SK-N-SH (cell line): Measurements from ENCODE around the gene RAP2A. TPM values are rescaled to one million over a fixed set of nuclear protein-coding genes. Genes with fewer than 3 reads are reported as not detected.

Experiments used
- CTCF ChIA-PET: fragments of 300-600, 350-600 bp; formaldehyde crosslinking; extraction: SDS; loops from one replicate; lab custom pipeline; 2021; lab: Yijun Ruan, JAX
- POLR2A ChIA-PET: fragments of 350-600 bp; sonication (Branson Sonifier 250); formaldehyde crosslinking; extraction: SDS; loops from one replicate; lab custom pipeline; 2020; ENCODE audit warnings: antibody characterized with exemption, inconsistent platforms; lab: Yijun Ruan, JAX
- DNase-seq: peaks from one replicate; pipeline ENCODE4 v3.0.0; 2012
- H2AFZ ChIP-seq: fragments of 200-600 bp; sonication (generic); 2 replicates; pipeline ENCODE4 v1.8.1; 2016; ENCODE audit warnings: antibody characterized with exemption, mild to moderate bottlenecking, low read depth
- H3F3A ChIP-seq: fragments of 200-600 bp; sonication (generic); replicated peaks from 2 replicates; pipeline ENCODE3; 2016; ENCODE audit warnings: antibody characterized with exemption, mild to moderate bottlenecking; ENCODE audit not compliant: insufficient read depth
- H3K27ac ChIP-seq, 2 experiments: fragments of 200-500 bp in 1 of 2; fragments of 200-600 bp in 1 of 2; sonication (Bioruptor generic) in 1 of 2; sonication (generic), shearing (Covaris generic) in 1 of 2; 2 replicates each; pipeline versions ENCODE4 v1.5.1 to v1.6.1; 2014 to 2016; ENCODE audit warnings: low read depth in 2 of 2, inconsistent platforms in 1 of 2, low read length in 1 of 2, mild to moderate bottlenecking in 1 of 2, mixed read lengths in 1 of 2
- H3K27me3 ChIP-seq: fragments of 200-600 bp; sonication (generic), shearing (Covaris generic); 2 replicates; pipeline ENCODE4 v1.6.1; 2016; ENCODE audit warnings: mixed run types; ENCODE audit not compliant: insufficient read depth
- H3K36me3 ChIP-seq, 2 experiments: fragments of 200-500 bp in 1 of 2; fragments of 200-600 bp in 1 of 2; sonication (Bioruptor generic) in 1 of 2; sonication (generic) in 1 of 2; replicated peaks in 1 of 2; 2 replicates each; pipeline versions ENCODE3 to v1.5.1; 2014 to 2016; ENCODE audit warnings: low read length in 1 of 2, mild to moderate bottlenecking in 1 of 2; ENCODE audit not compliant: insufficient read depth in 2 of 2, control insufficient read depth in 1 of 2
- H3K4me1 ChIP-seq, 2 experiments: fragments of 200-500 bp in 1 of 2; fragments of 200-600 bp in 1 of 2; sonication (Bioruptor generic) in 1 of 2; sonication (generic), shearing (Covaris generic) in 1 of 2; 2 replicates each; pipeline versions ENCODE4 v1.5.1 to v1.6.1; 2014 to 2016; ENCODE audit warnings: low read depth in 1 of 2, low read length in 1 of 2, mixed run types in 1 of 2; ENCODE audit not compliant: insufficient read depth in 2 of 2, control insufficient read depth in 1 of 2
- H3K4me2 ChIP-seq: fragments of 200-600 bp; sonication (generic), shearing (Covaris generic); 2 replicates; pipeline ENCODE4 v1.6.1; 2017; ENCODE audit warnings: mixed run types
- H3K4me3 ChIP-seq, 2 experiments: fragments of 200-500 bp in 1 of 2; fragments of 200-600 bp in 1 of 2; sonication (Bioruptor generic) in 1 of 2; sonication (generic), shearing (Covaris generic) in 1 of 2; 2 replicates each; pipeline versions ENCODE4 v1.5.1 to v1.8.1; 2014 to 2016; ENCODE audit warnings: low read depth in 2 of 2, inconsistent platforms in 1 of 2, low read length in 1 of 2, mild to moderate bottlenecking in 1 of 2, mixed read lengths in 1 of 2, moderate library complexity in 1 of 2
- H3K79me2 ChIP-seq: fragments of 200-600 bp; sonication (generic); 2 replicates; pipeline ENCODE4 v1.8.1; 2017; ENCODE audit warnings: mild to moderate bottlenecking; ENCODE audit not compliant: insufficient read depth
- H3K9ac ChIP-seq: fragments of 200-600 bp; sonication (generic); 2 replicates; pipeline ENCODE4 v1.6.1; 2017; ENCODE audit warnings: mixed run types
- H3K9me2 ChIP-seq: fragments of 200-600 bp; sonication (generic); 2 replicates; pipeline ENCODE4 v1.6.1; 2017; ENCODE audit warnings: mixed run types
- H3K9me3 ChIP-seq: fragments of 200-600 bp; sonication (generic); 2 replicates; pipeline ENCODE4 v1.6.1; 2017; ENCODE audit warnings: mixed run types, mild to moderate bottlenecking, moderate library complexity
- H4K20me1 ChIP-seq: fragments of 200-600 bp; sonication (generic); 2 replicates; pipeline ENCODE4 v1.6.1; 2017; ENCODE audit warnings: mild to moderate bottlenecking, mixed run types; ENCODE audit not compliant: insufficient read depth
- CHD2 ChIP-seq: fragments of 150-350 bp; IDR thresholded peaks from 2 replicates; pipeline ENCODE4 v1.6.1; 2018; ENCODE audit warnings: low read length; ENCODE audit not compliant: partially characterized antibody
- ELF1 ChIP-seq: IDR thresholded peaks from 2 replicates; pipeline ENCODE4 v1.4.0; 2012
- EP300 ChIP-seq, 2 experiments: IDR thresholded peaks; 2 replicates each; pipeline versions ENCODE4 v1.4.0 to v1.6.1; 2012; ENCODE audit warnings: borderline replicate concordance in 1 of 2, low read depth in 1 of 2, low read length in 1 of 2
- EZH2phosphoT487 ChIP-seq: fragments of 200-600 bp; sonication (generic); IDR thresholded peaks from 2 replicates; pipeline ENCODE4 v1.6.1; 2017; ENCODE audit warnings: low read depth, mixed run types, mild to moderate bottlenecking, antibody characterized with exemption, moderate library complexity, borderline replicate concordance
- FOSL2 ChIP-seq: IDR thresholded peaks from 2 replicates; pipeline ENCODE4 v1.4.0; 2012; ENCODE audit warnings: low read depth, mild to moderate bottlenecking, moderate library complexity, borderline replicate concordance
- FOXJ3 ChIP-seq: sonication (generic); formaldehyde crosslinking; IDR thresholded peaks from 2 replicates; pipeline ENCODE4 v1.5.1; 2020; ENCODE audit warnings: mild to moderate bottlenecking, missing genetic modification reagents
- JUND ChIP-seq: IDR thresholded peaks from 2 replicates; pipeline ENCODE4 v1.4.0; 2012
- MEF2A ChIP-seq: IDR thresholded peaks from 2 replicates; pipeline ENCODE4 v1.4.0; 2012; ENCODE audit warnings: low read depth, borderline replicate concordance
- NRF1 ChIP-seq: IDR thresholded peaks from 2 replicates; pipeline ENCODE4 v1.6.1; 2012; ENCODE audit warnings: low read depth, mild to moderate bottlenecking, low read length
- RAD21 ChIP-seq: IDR thresholded peaks from 2 replicates; pipeline ENCODE4 v1.6.1; 2012; ENCODE audit warnings: mild to moderate bottlenecking, low read length
- SIN3A ChIP-seq: IDR thresholded peaks from 2 replicates; pipeline ENCODE4 v1.6.1; 2012; ENCODE audit warnings: low read depth, mild to moderate bottlenecking, low read length, moderate library complexity, borderline replicate concordance
- SMC3 ChIP-seq: IDR thresholded peaks from 2 replicates; pipeline ENCODE4 v1.6.1; 2012; ENCODE audit warnings: low read depth, low read length, improper control_type of control experiment
- TCF12 ChIP-seq: IDR thresholded peaks from 2 replicates; pipeline ENCODE4 v1.4.0; 2012
- WGBS: methylation state at CpG from one replicate; pipeline ENCODE4 v1.1.6; 2017; ENCODE audit warnings: low lambda C conversion rate; 5-methylcytosine and 5-hydroxymethylcytosine counted together
- polyA plus RNA-seq, 3 experiments: library from polyadenylated mRNA; depleted of rRNA; stranded (reverse); fragments of >200 nt; gene quantifications; 2 replicates each; pipeline ENCODE4 v1.2.3, GENCODE V29; 2012
- TF ChIP-seq, protein P1 (sequence below): IDR thresholded peaks from 2 replicates; pipeline ENCODE4 v1.6.1; 2012; ENCODE audit warnings: mild to moderate bottlenecking, low read depth, low read length, moderate library complexity
- TF ChIP-seq, protein P2 (sequence below): IDR thresholded peaks from 2 replicates; pipeline ENCODE4; 2012
- TF ChIP-seq, protein P3 (sequence below): fragments of 150-350 bp; IDR thresholded peaks from 2 replicates; pipeline ENCODE4 v1.6.1; 2017; ENCODE audit warnings: antibody characterized with exemption, low read length, low read depth, borderline replicate concordance
- TF ChIP-seq, protein P4 (sequence below): IDR thresholded peaks from 2 replicates; pipeline ENCODE4 v1.4.0; 2012; ENCODE audit warnings: low read depth, borderline replicate concordance

RAP2A gene
- polyA plus RNA-seq, 1 of the 3 experiments (the other 2 are of a cell fraction): 6.5 TPM

DNA sequence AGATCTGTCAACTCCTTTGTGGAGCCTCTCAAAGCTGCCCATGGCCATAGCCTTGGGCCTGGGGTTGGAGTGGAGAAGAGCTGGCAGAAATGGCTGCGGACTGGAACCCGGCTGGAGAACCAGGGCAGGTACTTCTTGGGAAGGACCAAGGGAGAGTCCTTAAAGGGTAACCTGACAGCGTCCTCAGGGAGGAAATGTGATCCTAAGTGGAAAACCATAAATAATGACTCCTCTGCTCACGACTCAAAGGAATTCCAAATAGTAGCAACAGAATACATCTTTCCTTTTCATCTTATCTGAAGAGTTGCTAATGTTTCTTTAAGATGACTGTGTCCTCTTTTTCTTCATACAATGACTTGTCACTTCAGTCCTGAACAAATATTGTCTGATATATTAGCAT is 41.0 kb downstream of the RAP2A start:
- WGBS: 81% methylated on average over 4 of the region's 4 CpGs
- no peak overlapping the region for H3K9ac ChIP-seq
- H3K79me2 ChIP-seq: no peaks in the 10 kb centered on the region
- H3K4me1 ChIP-seq: no peaks in the 10 kb centered on the region
- no peaks in the 10 kb centered on the region for H3K9me2 ChIP-seq
- no peaks in the 10 kb centered on the region for H3K9me3 ChIP-seq
- no peak overlapping the region for H2AFZ ChIP-seq
- ChIA-PET CTCF (interaction anchor here (1.4 kb wide), 1 partner anchor 12 kb away, joined by 3 read pairs; no protein-coding TSS in a partner anchor), POLR2A (no interaction called here)
- H3K27me3 ChIP-seq: no peaks in the 10 kb centered on the region
- H4K20me1 ChIP-seq: no peaks in the 10 kb centered on the region
- no peak overlapping the region for H3K27ac ChIP-seq
- H3K36me3 ChIP-seq: no peaks in the 10 kb centered on the region
- no peak overlapping the region for H3K4me3 ChIP-seq
- no peaks in the 10 kb centered on the region for H3F3A ChIP-seq
- TF ChIP-seq EP300 (IDR thresholded peaks at IDR 0.05; ENCODE audit: borderline replicate concordance in 1 of 2, low read depth in 1 of 2, low read length in 1 of 2): no peak
- no peak for TF ChIP-seq SIN3A
- TF ChIP-seq TCF12: no peak
- TF ChIP-seq JUND: no peak
- TF ChIP-seq, protein P1, sequence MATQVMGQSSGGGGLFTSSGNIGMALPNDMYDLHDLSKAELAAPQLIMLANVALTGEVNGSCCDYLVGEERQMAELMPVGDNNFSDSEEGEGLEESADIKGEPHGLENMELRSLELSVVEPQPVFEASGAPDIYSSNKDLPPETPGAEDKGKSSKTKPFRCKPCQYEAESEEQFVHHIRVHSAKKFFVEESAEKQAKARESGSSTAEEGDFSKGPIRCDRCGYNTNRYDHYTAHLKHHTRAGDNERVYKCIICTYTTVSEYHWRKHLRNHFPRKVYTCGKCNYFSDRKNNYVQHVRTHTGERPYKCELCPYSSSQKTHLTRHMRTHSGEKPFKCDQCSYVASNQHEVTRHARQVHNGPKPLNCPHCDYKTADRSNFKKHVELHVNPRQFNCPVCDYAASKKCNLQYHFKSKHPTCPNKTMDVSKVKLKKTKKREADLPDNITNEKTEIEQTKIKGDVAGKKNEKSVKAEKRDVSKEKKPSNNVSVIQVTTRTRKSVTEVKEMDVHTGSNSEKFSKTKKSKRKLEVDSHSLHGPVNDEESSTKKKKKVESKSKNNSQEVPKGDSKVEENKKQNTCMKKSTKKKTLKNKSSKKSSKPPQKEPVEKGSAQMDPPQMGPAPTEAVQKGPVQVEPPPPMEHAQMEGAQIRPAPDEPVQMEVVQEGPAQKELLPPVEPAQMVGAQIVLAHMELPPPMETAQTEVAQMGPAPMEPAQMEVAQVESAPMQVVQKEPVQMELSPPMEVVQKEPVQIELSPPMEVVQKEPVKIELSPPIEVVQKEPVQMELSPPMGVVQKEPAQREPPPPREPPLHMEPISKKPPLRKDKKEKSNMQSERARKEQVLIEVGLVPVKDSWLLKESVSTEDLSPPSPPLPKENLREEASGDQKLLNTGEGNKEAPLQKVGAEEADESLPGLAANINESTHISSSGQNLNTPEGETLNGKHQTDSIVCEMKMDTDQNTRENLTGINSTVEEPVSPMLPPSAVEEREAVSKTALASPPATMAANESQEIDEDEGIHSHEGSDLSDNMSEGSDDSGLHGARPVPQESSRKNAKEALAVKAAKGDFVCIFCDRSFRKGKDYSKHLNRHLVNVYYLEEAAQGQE: no peak
- TF ChIP-seq, protein P2, sequence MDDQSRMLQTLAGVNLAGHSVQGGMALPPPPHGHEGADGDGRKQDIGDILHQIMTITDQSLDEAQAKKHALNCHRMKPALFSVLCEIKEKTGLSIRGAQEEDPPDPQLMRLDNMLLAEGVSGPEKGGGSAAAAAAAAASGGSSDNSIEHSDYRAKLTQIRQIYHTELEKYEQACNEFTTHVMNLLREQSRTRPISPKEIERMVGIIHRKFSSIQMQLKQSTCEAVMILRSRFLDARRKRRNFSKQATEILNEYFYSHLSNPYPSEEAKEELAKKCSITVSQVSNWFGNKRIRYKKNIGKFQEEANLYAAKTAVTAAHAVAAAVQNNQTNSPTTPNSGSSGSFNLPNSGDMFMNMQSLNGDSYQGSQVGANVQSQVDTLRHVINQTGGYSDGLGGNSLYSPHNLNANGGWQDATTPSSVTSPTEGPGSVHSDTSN: no peak
- TF ChIP-seq, protein P3, sequence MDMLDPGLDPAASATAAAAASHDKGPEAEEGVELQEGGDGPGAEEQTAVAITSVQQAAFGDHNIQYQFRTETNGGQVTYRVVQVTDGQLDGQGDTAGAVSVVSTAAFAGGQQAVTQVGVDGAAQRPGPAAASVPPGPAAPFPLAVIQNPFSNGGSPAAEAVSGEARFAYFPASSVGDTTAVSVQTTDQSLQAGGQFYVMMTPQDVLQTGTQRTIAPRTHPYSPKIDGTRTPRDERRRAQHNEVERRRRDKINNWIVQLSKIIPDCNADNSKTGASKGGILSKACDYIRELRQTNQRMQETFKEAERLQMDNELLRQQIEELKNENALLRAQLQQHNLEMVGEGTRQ: no peak
- no peak for TF ChIP-seq RAD21
- TF ChIP-seq FOSL2: no peak
- TF ChIP-seq CHD2: no peak
- no peak for TF ChIP-seq MEF2A
- TF ChIP-seq SMC3: no peak
- TF ChIP-seq, protein P4, sequence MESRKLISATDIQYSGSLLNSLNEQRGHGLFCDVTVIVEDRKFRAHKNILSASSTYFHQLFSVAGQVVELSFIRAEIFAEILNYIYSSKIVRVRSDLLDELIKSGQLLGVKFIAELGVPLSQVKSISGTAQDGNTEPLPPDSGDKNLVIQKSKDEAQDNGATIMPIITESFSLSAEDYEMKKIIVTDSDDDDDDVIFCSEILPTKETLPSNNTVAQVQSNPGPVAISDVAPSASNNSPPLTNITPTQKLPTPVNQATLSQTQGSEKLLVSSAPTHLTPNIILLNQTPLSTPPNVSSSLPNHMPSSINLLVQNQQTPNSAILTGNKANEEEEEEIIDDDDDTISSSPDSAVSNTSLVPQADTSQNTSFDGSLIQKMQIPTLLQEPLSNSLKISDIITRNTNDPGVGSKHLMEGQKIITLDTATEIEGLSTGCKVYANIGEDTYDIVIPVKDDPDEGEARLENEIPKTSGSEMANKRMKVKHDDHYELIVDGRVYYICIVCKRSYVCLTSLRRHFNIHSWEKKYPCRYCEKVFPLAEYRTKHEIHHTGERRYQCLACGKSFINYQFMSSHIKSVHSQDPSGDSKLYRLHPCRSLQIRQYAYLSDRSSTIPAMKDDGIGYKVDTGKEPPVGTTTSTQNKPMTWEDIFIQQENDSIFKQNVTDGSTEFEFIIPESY: no peak
- TF ChIP-seq ELF1: no peak
- no peak for TF ChIP-seq EZH2phosphoT487
- TF ChIP-seq NRF1: no peak
- no peak for TF ChIP-seq FOXJ3 (CRISPR knock-in tag)
- DNase-seq: no peak
- no peak overlapping the region for H3K4me2 ChIP-seq
